A673 (cell line): ENCODE data around the gene RPS6KC1. TPM values are rescaled to one million over a fixed set of nuclear protein-coding genes. Genes with fewer than 3 reads are reported as not detected.
"Not testable (repeated sequence)": the region's sequence is repeated elsewhere in the genome, so short reads cannot be mapped to it uniquely, and the experiment has no call there.

Experiments used
- BruUV-seq: library from RNA; stranded (reverse); fragments of 400-500 nt; replicated peaks from 2 replicates; lab custom pipeline; 2021; lab: Mats Ljungman, UMichigan
- CTCF ChIA-PET: fragments of 300-600 bp; sonication (Branson Sonifier 250); formaldehyde crosslinking; loops from one replicate; lab custom pipeline; 2022; ENCODE audit warnings: antibody characterized with exemption; lab: Charles Lee
- POLR2A ChIA-PET: fragments of 300-600 bp; sonication (Branson Sonifier 250); formaldehyde crosslinking; loops from one replicate; lab custom pipeline; 2022; ENCODE audit warnings: antibody characterized with exemption; ENCODE audit not compliant: low non-redundant PET; lab: Charles Lee
- DNase-seq: peaks from one replicate; pipeline ENCODE4 v3.0.0-alpha.2; 2015; ENCODE audit warnings: low spot score
- H3K27ac ChIP-seq: fragments of 200-600 bp; sonication (generic); 2 replicates; pipeline ENCODE4 v1.5.1; 2016; ENCODE audit warnings: mixed run types, low read depth, mild to moderate bottlenecking, mixed read lengths, antibody characterized with exemption, low read length; ENCODE audit not compliant: poor library complexity, severe bottlenecking
- H3K27me3 ChIP-seq: fragments of 200-600 bp; sonication (generic); replicated peaks from 2 replicates; pipeline ENCODE4 v1.6.1; 2017; ENCODE audit warnings: mixed run types, low read depth, mild to moderate bottlenecking, mixed read lengths, antibody characterized with exemption, low read length; ENCODE audit not compliant: insufficient read depth, poor library complexity
- H3K36me3 ChIP-seq: fragments of 200-600 bp; sonication (generic); 2 replicates; pipeline ENCODE4 v1.6.1; 2016; ENCODE audit warnings: mixed run types, mild to moderate bottlenecking, mixed read lengths, antibody characterized with exemption, low read length; ENCODE audit not compliant: insufficient read depth, poor library complexity, severe bottlenecking
- H3K4me1 ChIP-seq: fragments of 200-600 bp; sonication (generic); 2 replicates; pipeline ENCODE4 v1.6.1; 2017; ENCODE audit warnings: mixed run types, mild to moderate bottlenecking, mixed read lengths, antibody characterized with exemption, low read length; ENCODE audit not compliant: insufficient read depth, poor library complexity, severe bottlenecking
- H3K4me3 ChIP-seq: fragments of 200-600 bp; sonication (generic); 2 replicates; pipeline ENCODE4 v1.5.1; 2016; ENCODE audit warnings: low read depth, mixed run types, mild to moderate bottlenecking, mixed read lengths, low read length; ENCODE audit not compliant: poor library complexity, severe bottlenecking
- H3K9me3 ChIP-seq: fragments of 200-600 bp; sonication (generic); 2 replicates; pipeline ENCODE4 v1.6.1; 2016; ENCODE audit warnings: mixed run types, low read depth, mild to moderate bottlenecking, mixed read lengths, antibody characterized with exemption, low read length; ENCODE audit not compliant: poor library complexity, severe bottlenecking
- CTCF ChIP-seq: fragments of 300-800, 200-600 bp; sonication (generic); conservative IDR thresholded peaks from 2 replicates; pipeline ENCODE4 v1.5.1; 2017; ENCODE audit warnings: low read depth, mild to moderate bottlenecking, antibody characterized with exemption, low read length, moderate library complexity, mixed read lengths
- EZH2 ChIP-seq: fragments of 200-600 bp; sonication (generic); IDR thresholded peaks from 2 replicates; pipeline ENCODE4 v1.6.1; 2017; ENCODE audit warnings: borderline replicate concordance, low read depth, mild to moderate bottlenecking, mixed read lengths, antibody characterized with exemption, low read length; ENCODE audit not compliant: poor library complexity, severe bottlenecking
- intact Hi-C: fragments of 100-400 bp; cut with micrococcal nuclease; formaldehyde crosslinking; loops from one replicate; pipeline ENCODE4 v1.10.0; 2022; ENCODE audit not compliant: unreplicated experiment
- total RNA-seq: library from RNA; stranded (reverse); gene quantifications from 2 replicates; pipeline ENCODE4 v1.2.3, GENCODE V29; 2021

The RPS6KC1 gene
- total RNA-seq, 1 experiment from 2014 or later, result 17.1 TPM

GRCh38 chr1:213041443-213041842, 9.6 kb upstream of the RPS6KC1 start:
- CTCF ChIA-PET, result no interaction called here

GRCh38 chr1:213045321-213046226, 5.5 kb upstream of the RPS6KC1 start:
- intact Hi-C loops, result not testable (repeated sequence)

More at GRCh38 chr1:213041443-213041842, 9.6 kb upstream of the RPS6KC1 start:
- H3K4me3 ChIP-seq, result no peak overlapping the region
- POLR2A ChIA-PET, result no interaction called here
- no TSS peak for BruUV-seq
- H3K36me3 ChIP-seq, result no peaks in the 10 kb centered on the region
- intact Hi-C loops, result no loop called here
- H3K27ac ChIP-seq, result no peak overlapping the region
- DNase-seq, result no peak
- H3K4me1 ChIP-seq, result no peaks in the 10 kb centered on the region
- H3K27me3 ChIP-seq, result no peaks in the 10 kb centered on the region
- H3K9me3 ChIP-seq, result no peaks in the 10 kb centered on the region
- no peak for TF ChIP-seq CTCF
- no peak for TF ChIP-seq EZH2

GRCh38 chr1:213049232-213049631, 1.8 kb upstream of the RPS6KC1 start:
- no peak overlapping the region for H3K4me3 ChIP-seq
- H3K36me3 ChIP-seq, result no peaks in the 10 kb centered on the region
- H3K27me3 ChIP-seq, result no peaks in the 10 kb centered on the region
- POLR2A ChIA-PET, result no interaction called here
- no peak for DNase-seq
- CTCF ChIA-PET, result no interaction called here
- H3K4me1 ChIP-seq, result peaks cover 11% of the 10 kb centered on the region
- intact Hi-C loops, result no loop called here
- BruUV-seq, result no TSS peak
- no peaks in the 10 kb centered on the region for H3K9me3 ChIP-seq
- H3K27ac ChIP-seq, result no peak overlapping the region
- TF ChIP-seq CTCF, result no peak
- TF ChIP-seq EZH2, result no peak

More at GRCh38 chr1:213045321-213046226, 5.5 kb upstream of the RPS6KC1 start:
- H3K9me3 ChIP-seq, CTCF ChIA-PET, H3K36me3 ChIP-seq, H3K4me1 ChIP-seq, H3K4me3 ChIP-seq, BruUV-seq, POLR2A ChIA-PET, DNase-seq, H3K27me3 ChIP-seq, H3K27ac ChIP-seq: not testable (repeated sequence)
